ENCODE measurements around the gene PLCB1.

The PLCB1 gene

DNA sequence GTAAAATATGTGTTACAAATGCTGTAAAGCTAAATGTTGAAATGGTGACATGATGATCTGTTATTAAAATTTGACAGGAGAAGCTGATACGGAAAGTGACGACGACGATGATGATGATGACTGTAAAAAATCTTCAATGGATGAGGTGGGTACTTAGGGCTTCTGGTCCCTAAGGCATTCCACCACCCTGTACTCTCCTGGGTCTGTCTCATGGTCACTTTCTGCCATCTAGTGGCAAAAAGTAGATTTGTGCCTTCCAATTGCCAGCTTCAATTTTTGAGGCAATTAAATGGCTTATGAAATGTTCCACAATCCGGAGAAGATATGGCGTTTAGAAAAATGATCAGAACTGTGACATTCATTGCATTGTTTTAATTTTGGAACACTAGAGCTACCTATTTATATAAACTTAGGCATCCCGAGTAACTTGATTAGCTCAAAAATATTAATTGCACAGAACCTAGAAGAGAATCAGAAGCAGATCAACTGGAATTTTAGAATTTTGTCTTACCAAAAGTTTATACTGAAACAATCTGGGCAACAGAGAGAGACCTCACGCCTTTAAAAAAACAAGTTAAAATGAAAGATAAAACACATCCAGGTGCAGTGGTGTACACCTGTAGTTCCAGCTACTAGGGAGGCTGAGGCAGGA lies 590.3 kb downstream of the PLCB1 start:
- DNase-seq (ENCODE audit: low read depth): peak; percentile 61

DNA sequence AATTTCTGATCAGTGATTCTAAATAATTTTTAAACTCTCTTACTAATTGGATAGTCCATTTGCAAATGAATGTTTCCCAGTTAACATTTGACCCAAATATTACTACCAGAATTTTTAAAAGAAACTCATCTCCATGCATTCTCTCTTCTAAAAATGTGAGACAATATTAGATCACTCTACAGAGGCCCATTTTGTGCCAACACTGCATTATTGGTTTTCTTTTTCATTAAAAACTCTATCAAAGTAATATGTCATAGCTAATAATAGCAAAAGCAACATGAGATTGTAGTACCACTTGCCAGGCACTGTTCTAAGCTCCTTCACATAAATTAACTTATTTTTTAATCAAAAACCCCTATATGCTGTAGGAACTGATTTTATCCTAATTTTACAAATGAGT lies 591.2 kb downstream of the PLCB1 start:
- no peak for DNase-seq (ENCODE audit: low read depth)

DNA sequence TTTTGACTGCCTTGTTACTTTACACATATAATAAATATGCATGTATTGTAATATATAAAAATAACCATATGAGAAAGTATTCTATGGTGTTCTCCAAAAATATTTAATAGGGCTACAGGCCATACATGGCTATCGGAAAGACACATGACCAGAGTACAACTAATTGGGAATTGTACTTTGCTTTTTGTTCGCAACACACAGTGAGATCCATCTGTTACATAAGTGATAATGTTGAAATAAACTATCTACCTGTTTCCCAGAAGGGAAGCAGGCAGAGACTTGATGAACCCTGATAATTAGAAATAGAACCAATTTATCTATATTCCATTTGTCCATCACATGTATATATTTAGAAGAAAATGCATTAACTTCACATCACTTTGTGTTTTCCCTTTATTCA lies 592.8 kb downstream of the PLCB1 start:
- no peak for DNase-seq (ENCODE audit: low read depth)

DNA sequence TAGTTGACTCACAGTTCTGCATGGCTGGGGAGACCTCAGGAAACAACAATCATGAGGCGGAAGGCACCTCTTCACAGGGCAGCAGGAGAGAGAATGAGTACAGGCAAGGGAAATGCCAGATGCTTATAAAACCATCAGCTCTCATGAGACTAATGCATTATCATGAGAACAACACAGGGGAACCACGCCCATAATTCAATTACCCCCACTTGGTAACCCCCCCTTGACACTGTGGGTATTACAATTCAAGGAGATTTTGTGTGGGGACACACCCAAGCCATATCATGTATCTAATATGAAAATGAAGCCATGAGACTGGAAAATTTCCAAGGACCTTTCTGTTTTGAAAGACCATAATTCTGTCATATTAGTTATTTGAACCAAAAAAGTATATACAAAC lies 594.4 kb downstream of the PLCB1 start:
- no peak for DNase-seq (ENCODE audit: low read depth)

DNA sequence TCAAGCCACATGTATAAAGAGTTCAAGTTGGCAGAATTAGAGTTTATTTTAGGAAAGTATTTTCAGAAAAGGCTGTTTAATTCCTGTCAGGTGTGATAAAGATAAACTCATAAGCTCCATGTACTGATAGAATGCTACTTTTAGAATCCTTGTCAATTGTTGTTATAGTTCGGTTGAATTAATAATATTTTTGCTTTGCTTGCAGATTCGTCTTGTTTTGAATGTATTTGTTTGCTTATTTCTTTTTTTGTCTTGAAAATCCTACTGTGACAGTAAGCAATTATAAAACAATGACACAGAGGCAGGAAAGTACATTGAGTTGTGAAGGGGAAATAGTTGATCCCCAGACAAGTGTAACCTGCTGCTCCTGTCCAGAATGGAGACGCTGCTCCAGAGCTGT lies 602.9 kb downstream of the PLCB1 start:
- DNase-seq (ENCODE audit: low read depth): no peak

DNA sequence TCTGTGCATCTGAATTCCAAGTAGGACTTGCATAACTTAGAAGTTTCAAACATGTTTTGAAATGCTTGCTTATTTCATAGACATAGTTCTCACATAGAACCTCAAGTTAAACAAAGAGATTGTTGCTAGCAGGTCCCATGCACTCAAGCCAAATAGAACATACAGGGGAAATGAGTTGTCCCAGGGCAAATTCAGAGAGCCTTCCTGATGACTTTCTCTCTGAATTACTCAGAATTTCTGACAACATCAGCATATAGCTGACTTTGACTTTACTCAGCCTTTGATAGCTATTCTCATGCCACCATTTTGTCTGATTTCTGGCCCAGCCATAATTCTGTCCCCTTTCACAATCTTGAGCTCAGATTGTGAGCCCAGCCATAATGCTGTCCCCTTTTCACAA lies 603.6 kb downstream of the PLCB1 start:
- no peak for DNase-seq (ENCODE audit: low read depth)

DNA sequence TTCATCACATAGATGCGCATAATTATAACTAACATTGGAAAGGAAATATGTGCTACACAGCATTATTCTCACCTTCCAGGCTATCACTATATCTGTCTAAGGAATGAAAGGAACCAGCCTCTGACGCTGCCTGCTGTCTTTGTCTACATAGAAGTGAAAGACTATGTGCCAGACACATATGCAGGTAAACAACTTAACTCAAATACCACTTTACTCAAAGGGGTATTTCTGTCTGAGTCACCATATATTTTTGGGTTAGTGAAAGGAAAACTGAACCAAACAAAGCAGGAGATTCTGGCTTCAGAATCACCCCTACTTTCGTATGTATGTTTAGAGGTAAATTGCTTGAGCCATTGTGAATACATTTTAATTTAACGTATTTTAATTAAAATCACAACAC lies 608.2 kb downstream of the PLCB1 start:
- DNase-seq (ENCODE audit: low read depth): no peak

DNA sequence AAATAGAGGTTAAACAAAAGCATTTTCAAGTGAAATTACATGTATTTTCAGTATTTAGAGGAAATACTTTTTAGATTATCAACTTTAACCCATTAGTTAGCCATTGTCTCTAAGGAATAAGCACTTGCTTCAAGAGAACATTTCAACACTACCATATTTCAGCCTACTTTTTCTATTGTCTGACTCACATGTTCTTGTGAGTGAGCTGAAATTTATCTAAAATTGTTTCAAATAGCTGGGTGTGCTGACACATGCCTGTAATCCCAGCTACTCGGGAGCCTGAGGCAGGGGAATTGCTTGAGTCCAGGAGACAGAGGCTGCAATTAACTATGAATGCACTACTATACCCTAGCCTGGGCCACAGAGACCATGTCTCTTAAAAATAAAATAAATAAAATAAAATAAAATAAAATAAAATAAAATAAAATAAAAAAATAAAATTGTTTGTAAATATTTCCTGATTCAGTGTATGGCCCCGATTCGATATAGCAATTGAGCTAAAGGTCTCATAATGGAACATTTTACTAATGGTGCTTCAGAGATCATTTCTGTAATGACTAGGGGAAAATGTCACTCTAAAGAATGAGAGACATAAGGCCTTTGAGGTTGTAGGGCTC lies 612.3 kb downstream of the PLCB1 start:
- DNase-seq (ENCODE audit: low read depth): peak; percentile 66

DNA sequence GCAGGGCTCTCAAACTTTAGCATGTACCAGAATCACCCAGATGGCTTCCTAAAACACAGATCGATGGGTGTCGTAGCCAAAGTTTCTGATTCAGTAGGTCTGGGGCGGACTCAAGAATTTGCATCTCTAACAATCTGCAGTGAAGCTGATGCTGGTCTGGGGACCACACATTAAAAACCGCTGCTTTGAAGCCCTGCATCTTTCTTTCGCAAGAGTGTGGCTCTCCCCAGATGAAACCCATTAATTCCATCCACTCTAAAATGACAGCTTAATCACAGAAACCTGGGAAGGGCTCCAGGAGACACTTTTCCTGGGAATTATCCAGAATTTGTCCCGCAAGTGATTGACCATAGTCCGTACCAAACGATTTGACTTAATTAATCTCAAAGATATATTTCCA lies 617.0 kb downstream of the PLCB1 start:
- peak; percentile 32 for DNase-seq (ENCODE audit: low read depth)

DNA sequence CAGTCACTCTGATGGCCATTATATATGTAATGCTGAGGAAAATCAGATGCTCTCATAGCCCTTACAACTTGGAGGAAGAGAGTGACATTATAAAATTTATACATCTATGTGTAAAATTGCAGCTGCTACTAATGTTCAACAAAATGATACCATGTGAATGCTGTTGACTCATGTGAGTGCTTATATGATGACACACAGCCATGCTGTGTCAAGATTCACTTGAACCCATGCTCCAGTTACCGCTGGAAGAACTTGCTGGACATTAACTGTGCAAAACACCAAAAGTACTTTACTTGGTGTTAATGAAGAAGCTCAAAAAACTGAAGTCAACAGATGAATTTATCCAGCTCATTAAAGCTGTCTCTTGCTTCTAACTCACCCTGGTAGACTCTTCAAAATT lies 617.9 kb downstream of the PLCB1 start:
- DNase-seq (ENCODE audit: low read depth): peak; percentile 51

DNA sequence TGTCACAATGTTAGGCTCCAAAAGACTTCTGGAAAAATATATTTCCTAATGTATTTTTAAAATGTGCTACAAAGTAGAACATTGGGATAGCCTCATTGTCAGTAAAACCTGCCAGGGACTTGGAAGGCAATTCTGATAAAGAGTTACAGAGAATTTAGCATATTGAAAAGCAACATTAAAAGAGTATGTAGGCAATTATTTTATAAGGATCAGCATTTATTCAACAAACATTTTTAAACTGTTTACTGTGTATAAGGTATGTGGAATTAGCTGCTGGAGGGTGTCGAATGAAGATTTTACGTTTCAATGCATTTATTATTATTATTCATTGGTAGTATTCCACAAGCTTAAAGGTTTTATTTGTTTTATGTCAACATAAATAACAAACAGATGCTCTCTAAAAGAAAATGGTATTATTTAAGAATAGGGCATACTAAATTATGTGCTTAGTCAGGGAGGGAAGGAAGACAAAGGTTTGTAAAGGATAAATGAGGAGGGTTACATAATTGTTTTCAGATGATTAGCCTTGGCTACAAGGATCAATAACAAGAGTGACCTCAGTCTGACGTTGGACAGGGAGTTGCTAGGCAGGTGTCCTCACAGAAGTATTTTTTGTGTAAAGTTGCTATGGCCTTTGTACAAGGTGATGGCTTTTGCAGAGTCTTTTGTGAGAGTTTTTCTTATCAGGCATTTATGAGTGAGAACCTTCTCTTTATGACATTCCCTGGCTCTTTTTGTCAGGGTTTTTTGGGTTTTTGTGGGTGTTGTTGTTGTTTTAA lies 623.5 kb downstream of the PLCB1 start:
- DNase-seq (ENCODE audit: low read depth): no peak

DNA sequence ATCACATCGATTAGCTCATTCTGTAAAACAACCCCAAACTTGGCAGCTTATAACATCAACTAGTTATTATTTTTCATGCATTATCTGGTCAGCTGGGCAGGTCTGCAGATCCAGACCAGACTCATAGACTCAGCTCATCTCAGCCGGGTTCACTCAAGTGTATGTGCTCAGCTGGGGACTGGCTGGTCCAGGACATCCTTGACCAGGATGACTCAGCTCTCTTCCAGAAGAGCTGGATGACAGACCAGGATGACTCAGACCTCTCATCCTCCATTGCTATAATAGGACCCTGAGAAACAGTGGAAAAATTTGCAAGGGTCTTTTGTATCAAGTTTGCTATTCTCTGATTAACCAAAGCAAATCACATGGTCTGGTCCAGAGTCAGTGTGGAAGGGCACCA lies 624.3 kb downstream of the PLCB1 start:
- DNase-seq (ENCODE audit: low read depth): peak; percentile 76

DNA sequence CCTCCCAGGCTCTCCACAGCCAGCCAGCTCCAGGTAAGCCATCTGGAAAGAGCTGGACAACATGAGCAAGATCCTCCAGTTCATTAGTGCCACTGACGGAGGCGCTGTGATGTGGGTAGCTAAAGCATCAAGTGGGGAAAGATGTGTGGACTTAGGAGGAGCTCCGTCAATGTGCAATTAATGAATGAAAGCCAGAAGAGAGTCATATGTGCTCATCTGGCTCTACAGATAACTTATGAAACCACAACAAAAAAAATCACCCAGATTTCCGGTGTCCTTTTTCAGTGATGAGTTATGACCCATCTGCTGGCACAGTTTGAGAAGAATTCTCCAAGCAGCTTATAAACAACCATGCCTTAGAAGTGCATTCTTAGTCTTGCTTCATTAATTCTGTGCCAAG lies 625.1 kb downstream of the PLCB1 start:
- DNase-seq (ENCODE audit: low read depth): peak; percentile 95

DNA sequence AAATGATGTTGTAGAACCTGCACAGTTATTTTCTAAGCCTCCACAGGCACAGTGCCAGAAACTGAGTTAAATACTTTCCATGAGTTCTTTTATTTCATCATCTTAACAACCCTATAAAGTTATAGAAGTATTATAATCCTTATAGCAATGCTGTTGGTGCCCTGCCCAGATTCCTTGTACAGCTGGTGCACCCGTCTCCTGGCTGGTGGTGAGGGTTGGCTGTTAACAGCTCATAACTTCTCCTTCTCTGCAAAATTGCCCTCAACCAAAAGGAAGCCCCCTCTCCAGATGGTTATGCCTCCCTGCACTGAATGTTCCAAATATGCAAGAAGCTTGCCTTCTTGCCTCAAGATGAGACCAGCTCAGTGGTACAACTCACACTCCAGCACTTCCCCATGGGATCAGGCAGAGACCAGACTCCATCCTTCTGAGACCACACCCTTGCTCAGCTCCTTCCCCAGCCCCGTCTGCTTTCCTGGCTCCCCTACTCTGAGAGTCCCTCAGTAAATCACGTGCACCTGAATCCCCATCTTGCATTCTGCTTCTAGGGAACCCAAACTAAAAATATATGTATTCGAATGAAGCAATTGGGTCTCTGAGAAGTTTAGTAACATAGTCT lies 632.4 kb downstream of the PLCB1 start:
- peak; percentile 70 for DNase-seq (ENCODE audit: low read depth)

DNA sequence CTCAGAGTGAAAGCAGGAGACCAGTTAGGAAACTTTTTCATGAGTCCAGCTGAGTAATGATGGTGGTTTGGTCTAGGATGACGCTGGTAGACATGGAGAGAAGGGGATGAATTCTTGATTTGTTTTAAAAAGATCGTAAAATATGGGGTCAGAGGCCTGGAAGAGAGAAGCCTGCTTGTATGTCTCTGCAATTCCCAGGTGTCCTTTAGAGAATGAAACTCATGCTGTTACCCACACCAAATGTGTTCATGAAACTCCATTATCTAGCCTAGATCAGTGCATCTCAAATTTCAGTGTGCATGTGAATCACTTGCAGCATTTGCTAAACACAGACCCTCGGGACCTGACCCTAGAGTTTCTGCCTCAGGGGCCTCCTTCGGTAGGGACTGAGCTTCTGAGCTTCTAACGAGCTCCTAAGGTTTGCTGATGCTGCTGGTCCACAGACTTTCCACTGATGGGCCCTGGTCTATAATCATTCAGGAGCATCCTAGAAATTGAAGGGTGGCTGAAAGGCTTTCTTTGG lies 634.9 kb downstream of the PLCB1 start:
- DNase-seq (ENCODE audit: low read depth): no peak

DNA sequence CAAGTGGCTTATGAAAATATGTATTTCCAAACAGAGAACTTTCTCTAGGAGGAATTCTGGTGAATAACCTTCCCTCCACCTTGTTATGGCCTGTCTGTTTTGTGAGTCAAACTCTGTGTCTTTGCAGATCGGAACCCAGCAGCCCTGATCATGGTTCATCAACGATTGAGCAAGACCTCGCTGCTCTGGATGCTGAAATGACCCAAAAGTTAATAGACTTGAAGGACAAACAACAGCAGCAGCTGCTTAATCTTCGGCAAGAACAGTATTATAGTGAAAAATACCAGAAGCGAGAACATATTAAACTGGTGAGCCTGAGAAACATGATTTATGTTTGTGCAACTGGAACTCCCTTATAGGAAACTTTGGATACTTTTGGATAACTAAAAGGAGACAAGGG lies 642.3 kb downstream of the PLCB1 start:
- no peak for DNase-seq (ENCODE audit: low read depth)

DNA sequence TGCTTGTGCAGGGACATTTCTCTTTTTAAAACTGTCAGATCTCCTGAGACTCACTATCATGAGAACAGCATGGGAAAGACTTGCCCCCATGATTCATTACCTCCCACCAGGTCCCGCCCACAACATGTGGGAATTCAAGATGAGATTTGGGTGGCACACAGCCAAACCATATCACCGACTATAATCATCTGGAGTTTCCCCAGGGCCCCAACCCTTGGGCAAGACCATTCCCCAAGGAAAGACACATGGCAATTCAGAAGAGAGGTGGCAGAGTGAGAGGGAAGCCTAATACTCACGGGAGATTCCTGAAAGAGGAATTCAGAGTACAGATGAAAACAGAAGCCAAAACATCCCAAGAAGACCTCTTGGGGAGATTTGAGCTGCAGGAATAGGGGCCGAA lies 645.8 kb downstream of the PLCB1 start:
- no peak for DNase-seq (ENCODE audit: low read depth)

DNA sequence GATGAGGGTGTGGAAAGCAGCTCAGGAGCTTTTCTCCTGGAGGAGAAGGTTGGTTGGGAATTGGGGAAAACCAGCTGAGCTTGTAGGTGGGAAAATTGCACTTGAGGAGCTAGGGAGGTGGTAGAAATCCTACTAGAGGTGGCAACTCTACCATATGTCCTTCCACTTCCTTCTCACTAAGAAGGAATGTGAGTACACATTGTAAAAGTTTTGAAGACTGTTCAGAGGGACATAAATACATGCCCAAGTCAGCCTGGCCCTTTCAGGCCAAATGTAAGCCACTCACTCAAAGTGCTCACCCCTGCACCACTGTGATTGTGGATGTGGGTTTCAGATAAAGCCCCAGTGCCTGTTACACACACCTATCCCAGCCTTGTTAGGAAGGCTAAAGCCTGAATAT lies 646.3 kb downstream of the PLCB1 start:
- DNase-seq (ENCODE audit: low read depth): no peak

DNA sequence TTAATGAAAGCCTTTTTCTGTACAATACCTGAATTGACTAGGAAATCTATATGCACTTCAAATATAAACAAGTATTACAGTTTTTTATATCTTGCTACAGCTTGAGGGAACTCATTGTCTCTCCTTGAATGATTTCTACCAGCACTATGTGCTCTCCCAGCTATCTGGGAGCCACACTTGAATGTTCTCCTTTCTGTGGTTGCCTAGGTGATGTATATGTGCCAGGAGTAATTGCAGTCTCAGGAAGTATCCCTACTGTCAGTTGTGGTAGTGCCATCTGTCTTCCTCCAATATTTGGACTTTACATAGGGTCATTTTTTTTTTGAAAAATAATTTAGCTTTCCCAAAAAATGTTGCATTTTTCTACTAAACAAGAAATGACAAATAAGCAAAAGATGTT lies 648.8 kb downstream of the PLCB1 start:
- no peak for DNase-seq (ENCODE audit: low read depth)

DNA sequence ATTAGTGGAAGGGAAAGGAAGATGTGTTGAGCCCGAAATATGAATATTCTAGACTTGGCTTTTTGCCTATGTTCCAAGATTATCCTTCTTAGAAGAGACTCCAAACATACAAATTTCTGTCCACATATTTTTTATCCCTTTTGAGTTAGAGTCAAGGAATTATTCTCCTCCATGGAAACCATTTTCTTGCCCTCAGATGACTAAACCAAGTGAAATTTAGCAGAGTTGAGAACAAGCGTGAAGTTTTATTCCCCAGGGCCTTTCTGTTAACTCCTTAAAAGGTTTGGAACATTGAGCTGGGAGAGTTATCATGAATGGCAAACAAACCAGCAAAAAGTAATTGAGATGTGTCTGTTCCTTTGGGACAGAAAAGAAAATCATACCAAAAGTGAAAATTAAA lies 650.7 kb downstream of the PLCB1 start:
- peak; percentile 68 for DNase-seq (ENCODE audit: low read depth)

DNA sequence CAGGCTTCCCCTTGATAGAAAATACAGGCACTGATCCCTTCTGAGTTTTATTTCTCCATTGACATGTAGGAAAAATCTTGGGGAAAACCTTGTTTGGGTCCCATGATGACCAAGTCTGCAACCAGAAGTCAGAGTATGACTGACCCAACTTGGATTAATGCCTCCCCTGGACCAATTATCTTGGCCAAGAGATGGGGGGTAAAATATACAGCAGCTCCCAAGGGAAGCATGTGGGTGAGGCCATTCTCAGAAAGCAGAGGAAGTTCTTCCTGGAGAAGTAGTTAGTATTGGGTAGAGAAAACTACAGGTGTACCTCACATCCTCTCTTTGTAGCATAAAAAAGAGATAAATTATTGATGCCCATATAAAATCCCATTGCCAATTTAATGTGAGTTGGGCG lies 651.7 kb downstream of the PLCB1 start:
- DNase-seq (ENCODE audit: low read depth): no peak

DNA sequence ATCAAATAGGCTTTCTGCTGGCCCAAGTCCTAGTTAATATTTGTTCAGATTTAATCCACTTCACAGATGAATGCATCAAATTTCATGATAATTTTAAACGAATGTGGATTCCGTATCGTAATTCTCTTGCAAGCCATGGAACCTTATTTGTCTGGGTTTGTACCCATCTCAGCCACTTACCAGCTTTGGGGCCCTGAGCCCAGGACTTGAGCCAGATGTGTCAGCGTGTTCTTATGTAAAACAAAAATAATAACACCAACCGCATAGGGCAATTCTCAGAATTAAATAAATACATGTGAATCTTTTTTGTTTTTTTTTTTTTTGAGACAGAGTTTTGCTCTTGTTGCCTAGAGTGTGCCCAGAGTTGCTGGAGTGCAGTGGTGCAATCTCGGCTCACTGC lies 654.3 kb downstream of the PLCB1 start:
- DNase-seq (ENCODE audit: low read depth): peak; percentile 86

DNA sequence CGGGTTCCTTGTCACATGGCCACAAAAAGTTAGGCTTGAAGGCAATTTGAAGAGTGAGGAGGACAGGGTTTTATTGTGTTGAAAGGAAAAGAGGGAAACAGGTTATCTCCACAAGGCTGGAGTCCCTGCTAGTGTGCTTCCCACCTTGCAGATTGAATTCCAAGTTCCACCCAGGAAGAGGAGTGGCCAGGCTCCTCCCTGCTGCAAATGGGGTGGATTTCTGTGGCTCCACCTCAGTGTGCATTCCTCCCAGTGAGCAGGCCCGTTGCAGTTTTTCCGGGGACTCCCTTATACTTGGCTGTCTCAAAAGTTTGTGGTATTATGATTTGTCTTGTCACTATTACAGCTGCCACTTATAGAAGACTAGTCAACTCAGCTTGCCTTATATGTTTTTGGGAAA lies 655.0 kb downstream of the PLCB1 start:
- no peak for DNase-seq (ENCODE audit: low read depth)
